T-cell (primary cell): Measurements from ENCODE around the gene SEMA3D. TPM values are rescaled to one million over a fixed set of nuclear protein-coding genes. Genes with fewer than 3 reads are reported as not detected.

Experiments
- ATAC-seq, 4 experiments: fragments of 200-7000 bp in 3 of 4; fragments of 150-1000 bp in 1 of 4; cut with Tn5 transposase; replicated peaks in 1 of 4; 1 replicate in 3 of 4; 2 replicates in 1 of 4; pipeline ENCODE4 v1.10.0; 2021; ENCODE audit warnings: moderate library complexity in 3 of 4, mild to moderate bottlenecking in 2 of 4, moderate number of reproducible peaks in 1 of 4
- CTCF ChIA-PET, 2 donors: fragments of 300-600 bp; sonication (Branson Sonifier 250); formaldehyde crosslinking; loops; one replicate each; lab custom pipeline; 2022; ENCODE audit warnings: antibody characterized with exemption in 2 of 2; lab: Charles Lee
- POLR2A ChIA-PET, 2 donors: fragments of 300-600 bp; sonication (Branson Sonifier 250); formaldehyde crosslinking; loops; one replicate each; lab custom pipeline; 2022; ENCODE audit warnings: antibody characterized with exemption in 2 of 2; lab: Charles Lee
- DNase-seq, 35 experiments: peaks; one replicate each; pipeline versions ENCODE4 v3.0.0 to v3.0.0-alpha.2; 2013 to 2023
- H3K27ac ChIP-seq: one replicate; pipeline ENCODE4 v1.5.1; 2013; ENCODE audit warnings: low read length
- H3K27me3 ChIP-seq, 2 experiments: replicated peaks in 1 of 2; 1 replicate in 1 of 2; 2 replicates in 1 of 2; pipeline versions ENCODE4 v1.6.1 to v1.7.0; 2013; ENCODE audit warnings: low read length in 1 of 2, mixed read lengths in 1 of 2; ENCODE audit not compliant: control insufficient read depth in 2 of 2, insufficient read depth in 2 of 2; ENCODE audit errors: extremely low read depth in 1 of 2
- H3K36me3 ChIP-seq, 2 donors: 1 replicate in 1 of 2; 2 replicates in 1 of 2; pipeline versions ENCODE4 v1.6.1 to v1.7.0; 2013; ENCODE audit warnings: low read length in 1 of 2; ENCODE audit not compliant: control insufficient read depth in 2 of 2, insufficient read depth in 1 of 2; ENCODE audit errors: extremely low read depth in 1 of 2
- H3K4me1 ChIP-seq, 2 experiments: 1 replicate in 1 of 2; 2 replicates in 1 of 2; pipeline versions ENCODE4 v1.6.1 to v1.7.0; 2013; ENCODE audit warnings: low read length in 2 of 2, mixed read lengths in 1 of 2; ENCODE audit not compliant: insufficient read depth in 2 of 2, control insufficient read depth in 1 of 2; ENCODE audit errors: extremely low read depth in 1 of 2
- H3K4me3 ChIP-seq, 2 donors: 1 replicate in 1 of 2; 2 replicates in 1 of 2; pipeline versions ENCODE4 v1.5.1 to v1.7.0; 2013; ENCODE audit warnings: mild to moderate bottlenecking in 2 of 2, low read length in 1 of 2, moderate library complexity in 1 of 2; ENCODE audit not compliant: control insufficient read depth in 1 of 2; ENCODE audit errors: extremely low read depth in 1 of 2
- H3K9me3 ChIP-seq: 2 replicates; pipeline ENCODE4 v1.7.0; 2013
- H3K27ac Mint-ChIP-seq, 2 donors: one replicate each; pipeline ENCODE4 v1.8.0; 2020 to 2021; ENCODE audit warnings: mild to moderate bottlenecking in 2 of 2, mixed read lengths in 2 of 2
- H3K27me3 Mint-ChIP-seq, 2 donors: one replicate each; pipeline ENCODE4 v1.8.0; 2021 to 2022; ENCODE audit warnings: mixed read lengths in 2 of 2
- H3K36me3 Mint-ChIP-seq: one replicate; pipeline ENCODE4 v1.8.0; 2021; ENCODE audit warnings: mixed read lengths
- H3K4me1 Mint-ChIP-seq, 3 donors: one replicate each; pipeline ENCODE4 v1.8.0; 2020 to 2022; ENCODE audit warnings: mixed read lengths in 3 of 3, mild to moderate bottlenecking in 1 of 3
- H3K4me3 Mint-ChIP-seq, 3 donors: one replicate each; pipeline ENCODE4 v1.8.0; 2020 to 2022; ENCODE audit warnings: mild to moderate bottlenecking in 3 of 3, mixed read lengths in 3 of 3, moderate library complexity in 3 of 3
- H3K9me3 Mint-ChIP-seq, 3 donors: one replicate each; pipeline ENCODE4 v1.8.0; 2020 to 2022; ENCODE audit warnings: mixed read lengths in 3 of 3
- WGBS: methylation state at CpG from one replicate; pipeline ENCODE4 v1.1.5; 2013; ENCODE audit warnings: missing lambda C conversion rate; ENCODE audit not compliant: insufficient coverage; 5-methylcytosine and 5-hydroxymethylcytosine counted together
- total RNA-seq, 35 experiments: library from RNA in 6 of 35; stranded (reverse) in 6 of 35; fragments of 120-200 nt in 1 of 35; gene quantifications; one replicate each; pipeline versions ENCODE4 v1.2.1 to v1.2.4 and lab custom pipeline; 2013 to 2026

SEMA3D gene
- total RNA-seq, 5 donors from 2014 or later (not counting 1 experiment from before 2014, with no cell fraction given), result 0.29 TPM; not detected in 4

DNA sequence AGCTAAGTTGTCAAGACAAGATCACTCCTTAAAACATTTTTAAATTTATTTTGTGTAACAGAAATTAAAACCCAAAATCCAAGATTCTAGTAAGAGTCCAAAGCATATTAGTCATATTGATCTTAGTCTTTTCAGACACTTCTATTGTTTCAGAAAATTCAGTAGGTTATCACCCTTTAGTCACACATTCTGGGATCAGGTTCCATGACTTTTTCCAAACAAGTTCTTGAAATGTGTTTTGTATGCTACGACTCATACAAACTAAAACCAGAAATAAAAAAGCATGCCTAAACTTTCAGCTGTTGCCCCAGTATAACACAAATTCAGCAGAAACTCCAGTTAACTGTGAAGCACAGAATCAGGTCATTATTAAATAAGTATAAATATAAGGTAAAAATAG is 10.7 kb downstream of the SEMA3D start:
- Mint-ChIP-seq H3K27ac (no peak overlapping the region), H3K36me3 (no peaks in the 10 kb centered on the region)
- ATAC-seq, result no peak

GRCh38 chr7:85175217-85175616 is 11.6 kb downstream of the SEMA3D start:
- no peak for DNase-seq
- no peak overlapping the region for H3K27ac Mint-ChIP-seq
- ChIA-PET POLR2A (no interaction called here), CTCF (no interaction called here)
- Histone ChIP-seq H3K36me3 (no peaks in the 10 kb centered on the region), H3K4me1 (no peaks in the 10 kb centered on the region), H3K4me3 (no peak overlapping the region), H3K9me3 (no peaks in the 10 kb centered on the region), H3K27me3 (no peaks in the 10 kb centered on the region), H3K27ac (no peak overlapping the region)
- no peak overlapping the region for H3K4me3 Mint-ChIP-seq
- H3K27me3 Mint-ChIP-seq, result no peaks in the 10 kb centered on the region
- H3K4me1 Mint-ChIP-seq, result no peaks in the 10 kb centered on the region
- WGBS, result no CpG with 5 or more reads among the region's 3 CpGs
- H3K9me3 Mint-ChIP-seq, result peaks cover 5 to 22% (median 8%) of the 10 kb centered on the region in 3 donors
- no peaks in the 10 kb centered on the region for H3K36me3 Mint-ChIP-seq
- ATAC-seq, result no peak

More for the DNA sequence above, 10.7 kb downstream of the SEMA3D start:
- no peaks in the 10 kb centered on the region for H3K9me3 ChIP-seq
- Mint-ChIP-seq H3K4me3 (no peak overlapping the region), H3K4me1 (no peaks in the 10 kb centered on the region), H3K9me3 (peaks cover 5 to 23% (median 9%) of the 10 kb centered on the region in 3 donors), H3K27me3 (no peaks in the 10 kb centered on the region)
- H3K27me3 ChIP-seq, result no peaks in the 10 kb centered on the region
- no CpG with 5 or more reads among the region's 1 CpG for WGBS
- H3K27ac ChIP-seq, result no peak overlapping the region
- no peaks in the 10 kb centered on the region for H3K36me3 ChIP-seq
- H3K4me1 ChIP-seq, result no peaks in the 10 kb centered on the region
- POLR2A ChIA-PET, result no interaction called here
- H3K4me3 ChIP-seq, result no peak overlapping the region
- CTCF ChIA-PET, result no interaction called here
- DNase-seq, result no peak

DNA sequence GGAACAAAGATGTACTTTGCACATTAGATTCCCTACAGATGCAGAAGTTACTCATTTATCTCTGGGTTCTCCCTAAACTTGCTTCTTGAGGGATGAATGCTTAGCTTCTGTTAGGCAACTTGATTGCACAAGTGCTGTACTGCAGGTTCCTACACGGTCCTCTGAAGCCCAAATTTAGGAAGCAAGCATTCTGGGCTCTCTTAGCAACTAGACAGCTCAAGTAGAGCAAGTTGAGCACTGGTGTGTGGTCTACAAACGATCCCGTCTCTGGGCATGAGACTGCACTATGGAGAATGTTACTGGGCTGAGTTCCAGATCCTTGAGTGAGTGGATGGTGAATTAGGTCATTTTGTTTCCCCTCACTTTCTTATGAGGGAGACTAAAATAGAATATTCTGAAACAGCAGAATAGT is 14.3 kb downstream of the SEMA3D start:
- CTCF ChIA-PET, result no interaction called here
- Mint-ChIP-seq H3K4me1 (no peaks in the 10 kb centered on the region), H3K27me3 (no peaks in the 10 kb centered on the region), H3K27ac (no peak overlapping the region), H3K9me3 (peaks cover 0 to 5% (median 5%) of the 10 kb centered on the region in 3 donors), H3K36me3 (no peaks in the 10 kb centered on the region), H3K4me3 (no peak overlapping the region)
- H3K4me1 ChIP-seq, result no peaks in the 10 kb centered on the region
- no peaks in the 10 kb centered on the region for H3K36me3 ChIP-seq
- POLR2A ChIA-PET, result no interaction called here
- no peak overlapping the region for H3K4me3 ChIP-seq
- no peak overlapping the region for H3K27ac ChIP-seq
- no peaks in the 10 kb centered on the region for H3K9me3 ChIP-seq
- ATAC-seq (no peak), DNase-seq (no peak)
- 30% methylated on average over 1 of the region's 3 CpGs for WGBS
- H3K27me3 ChIP-seq, result no peaks in the 10 kb centered on the region

DNA sequence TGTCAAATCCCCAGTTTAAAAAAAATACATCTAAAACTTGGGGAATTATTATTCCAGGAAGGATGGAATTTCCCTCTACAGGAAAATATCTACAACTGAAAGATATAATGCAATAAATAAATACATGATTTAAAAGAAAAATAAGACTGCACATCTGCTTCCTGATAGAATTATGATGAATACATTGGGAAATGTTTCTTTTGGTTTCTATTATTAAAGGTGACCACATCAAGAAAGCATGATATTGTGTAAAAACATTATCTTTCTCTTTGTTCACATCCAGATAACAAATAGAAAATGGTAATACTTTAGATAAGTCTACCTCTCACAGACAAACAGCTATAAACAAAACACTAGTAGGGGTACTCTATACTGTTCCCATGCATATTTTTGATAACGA is 19.2 kb downstream of the SEMA3D start:
- DNase-seq (no peak), ATAC-seq (no peak)
- ChIA-PET POLR2A (no interaction called here), CTCF (no interaction called here)
- Mint-ChIP-seq H3K4me3 (no peak overlapping the region), H3K27ac (no peak overlapping the region), H3K4me1 (no peaks in the 10 kb centered on the region), H3K9me3 (peaks cover 0 to under 1% (median 0%) of the 10 kb centered on the region in 3 donors), H3K36me3 (no peaks in the 10 kb centered on the region), H3K27me3 (no peaks in the 10 kb centered on the region)
- WGBS, result no CpG with 5 or more reads among the region's 1 CpG
- Histone ChIP-seq H3K4me1 (no peaks in the 10 kb centered on the region), H3K27ac (no peak overlapping the region), H3K36me3 (no peaks in the 10 kb centered on the region), H3K27me3 (no peaks in the 10 kb centered on the region), H3K4me3 (no peak overlapping the region), H3K9me3 (no peaks in the 10 kb centered on the region)

GRCh38 chr7:85165263-85165662 is 21.6 kb downstream of the SEMA3D start:
- Histone ChIP-seq H3K4me1 (no peaks in the 10 kb centered on the region), H3K4me3 (no peak overlapping the region), H3K27ac (no peak overlapping the region), H3K9me3 (no peaks in the 10 kb centered on the region), H3K36me3 (no peaks in the 10 kb centered on the region), H3K27me3 (no peaks in the 10 kb centered on the region)
- Mint-ChIP-seq H3K4me3 (no peak overlapping the region), H3K27ac (no peak overlapping the region), H3K27me3 (no peaks in the 10 kb centered on the region), H3K36me3 (no peaks in the 10 kb centered on the region), H3K4me1 (no peaks in the 10 kb centered on the region), H3K9me3 (peaks cover 0 to 4% (median 0%) of the 10 kb centered on the region in 3 donors)
- 89% methylated on average over 3 of the region's 5 CpGs for WGBS
- POLR2A ChIA-PET, result no interaction called here
- CTCF ChIA-PET, result no interaction called here
- DNase-seq (no peak), ATAC-seq (no peak)

- WGBS, result no CpG with 5 or more reads among the region's 1 CpG
- Mint-ChIP-seq H3K27me3 (no peaks in the 10 kb centered on the region), H3K4me3 (no peak overlapping the region), H3K4me1 (no peaks in the 10 kb centered on the region), H3K27ac (no peak overlapping the region), H3K9me3 (peaks cover 0 to 8% (median 0%) of the 10 kb centered on the region in 3 donors), H3K36me3 (no peaks in the 10 kb centered on the region)
- POLR2A ChIA-PET, result no interaction called here
- CTCF ChIA-PET, result no interaction called here
- DNase-seq (no peak), ATAC-seq (no peak)
- H3K27ac ChIP-seq, result no peak overlapping the region
- no peaks in the 10 kb centered on the region for H3K36me3 ChIP-seq
- H3K4me1 ChIP-seq, result no peaks in the 10 kb centered on the region
- H3K27me3 ChIP-seq, result no peaks in the 10 kb centered on the region
- H3K4me3 ChIP-seq, result no peak overlapping the region
- no peaks in the 10 kb centered on the region for H3K9me3 ChIP-seq
Measured at GRCh38 chr7:85164376-85164775, 22.5 kb downstream of the SEMA3D start.

DNA sequence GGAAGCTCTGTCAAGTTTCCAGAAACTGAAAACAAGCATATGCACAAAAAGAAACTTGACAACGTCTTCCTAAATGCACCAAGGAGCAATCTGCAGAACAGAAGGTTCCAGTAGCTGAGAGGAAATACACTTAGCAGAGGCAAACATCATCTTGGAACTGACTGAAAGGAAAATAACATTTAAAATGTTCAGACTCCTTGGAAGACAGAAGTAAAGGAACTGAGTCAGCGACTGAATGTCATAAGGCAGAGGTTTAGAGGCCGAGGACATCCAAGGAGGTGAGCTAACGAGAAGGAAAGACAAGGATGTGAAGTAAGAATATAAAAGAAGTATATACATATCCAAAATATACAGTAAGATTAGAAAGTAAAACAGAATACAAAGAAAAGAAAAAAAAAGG is 24.1 kb downstream of the SEMA3D start:
- Mint-ChIP-seq H3K4me1 (no peaks in the 10 kb centered on the region), H3K27me3 (no peaks in the 10 kb centered on the region), H3K36me3 (no peaks in the 10 kb centered on the region), H3K9me3 (peaks cover 6 to 22% (median 11%) of the 10 kb centered on the region in 3 donors), H3K4me3 (no peak overlapping the region), H3K27ac (no peak overlapping the region)
- POLR2A ChIA-PET, result no interaction called here
- Histone ChIP-seq H3K4me3 (no peak overlapping the region), H3K4me1 (no peaks in the 10 kb centered on the region), H3K9me3 (no peaks in the 10 kb centered on the region), H3K36me3 (no peaks in the 10 kb centered on the region), H3K27ac (no peak overlapping the region), H3K27me3 (no peaks in the 10 kb centered on the region)
- CTCF ChIA-PET, result no interaction called here
- no peak for ATAC-seq
- WGBS, result no CpG with 5 or more reads among the region's 4 CpGs
- DNase-seq, result no peak
